ENCODE measurements around the gene PIP5K1C.

Gene PIP5K1C

GRCh38 chr19:3612901-3613741, 87.1 kb downstream of the PIP5K1C start:
- H3K27ac ChIP-seq = peak overlapping the region; percentile 60
- TF ChIP-seq CTCF (IDR thresholded peaks at IDR 0.05) (no peak), ZFX (IDR thresholded peaks at IDR 0.05; ENCODE audit: borderline replicate concordance) (no peak)

DNA sequence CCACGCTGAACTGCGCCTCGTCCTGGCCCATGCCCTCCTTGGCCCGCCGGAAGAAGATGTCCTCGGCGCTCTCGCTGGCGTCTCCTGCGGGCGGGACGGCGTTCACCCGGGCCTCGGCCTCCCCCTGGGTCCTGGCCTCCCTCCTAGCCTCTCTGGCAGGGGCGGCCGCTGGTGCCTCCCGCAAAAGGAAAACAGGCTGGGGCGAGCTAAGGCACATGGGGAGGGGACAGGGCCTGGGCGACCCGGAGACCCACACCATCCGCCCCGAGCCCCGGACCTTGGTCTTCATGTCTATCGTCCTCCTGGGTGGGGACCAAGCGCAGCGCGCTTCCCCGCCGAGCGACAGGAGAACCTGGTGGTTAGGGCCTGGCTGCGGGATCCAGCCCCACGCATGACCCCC, 87.9 kb downstream of the PIP5K1C start:
- no peak for TF ChIP-seq ZFX (IDR thresholded peaks at IDR 0.05; ENCODE audit: borderline replicate concordance)
- no peak for TF ChIP-seq CTCF (IDR thresholded peaks at IDR 0.05)
- peak overlapping the region; percentile 60; the same call in 1 of the 2 replicates for H3K27ac ChIP-seq

- TF ChIP-seq ZFX (IDR thresholded peaks at IDR 0.05; ENCODE audit: borderline replicate concordance) (no peak), CTCF (IDR thresholded peaks at IDR 0.05) (no peak)
Observed at GRCh38 chr19:3611841-3612240, 88.4 kb downstream of the PIP5K1C start.

DNA sequence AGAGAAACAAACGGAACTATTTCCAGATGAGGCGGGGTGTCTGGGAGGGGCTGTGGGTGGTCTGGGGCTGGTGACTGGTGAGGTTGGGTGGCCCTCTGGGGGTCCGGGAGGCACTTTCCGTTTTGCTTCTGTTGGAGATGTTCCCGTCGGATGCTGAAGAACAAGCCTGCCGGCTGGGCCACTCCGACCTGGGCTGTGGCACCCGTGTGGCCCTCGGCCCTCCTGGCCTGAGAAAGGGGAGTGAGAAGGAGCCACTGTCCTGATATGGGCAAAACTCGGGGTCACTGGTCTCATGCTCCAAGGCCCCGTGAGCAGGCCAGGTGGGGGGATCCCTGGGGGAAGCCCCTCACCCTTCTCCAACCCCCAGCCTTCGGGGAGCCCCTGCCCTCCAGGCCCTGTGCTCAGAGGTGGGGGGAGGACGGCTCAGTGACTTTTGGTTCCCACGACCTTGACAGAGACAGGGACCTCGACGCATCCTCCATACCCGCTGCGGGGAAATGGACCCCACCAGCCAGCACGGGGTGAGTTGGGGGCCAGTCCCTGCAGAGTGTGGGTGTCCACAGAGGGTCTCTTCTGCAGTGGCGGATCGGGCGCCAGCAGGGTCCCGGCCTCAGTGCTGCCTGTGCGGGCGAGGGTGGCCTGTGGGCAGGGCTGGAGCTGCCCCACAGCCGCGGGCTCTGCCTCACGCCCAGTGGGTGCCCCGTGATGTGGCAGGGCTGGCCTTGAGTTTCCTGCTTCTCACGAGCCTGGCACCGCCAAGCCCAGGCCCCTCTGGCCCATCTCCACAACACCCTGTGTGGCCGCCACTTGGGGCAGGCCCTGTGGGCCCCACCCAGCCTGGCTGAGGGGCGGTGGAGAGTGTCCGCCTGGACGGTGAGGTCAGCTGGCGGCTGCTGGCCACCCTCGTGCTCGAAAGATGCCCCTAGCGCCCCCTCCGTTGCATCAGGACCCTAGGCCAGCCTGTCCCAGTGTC, 89.2 kb downstream of the PIP5K1C start:
- H3K27ac ChIP-seq = peak overlapping the region; percentile 31; the same call in 1 of the 2 replicates
- TF ChIP-seq CTCF (IDR thresholded peaks at IDR 0.05) (no peak), ZFX (IDR thresholded peaks at IDR 0.05; ENCODE audit: borderline replicate concordance) (no peak)

More at GRCh38 chr19:3611841-3612240, 88.4 kb downstream of the PIP5K1C start:
- no peak overlapping the region for H3K27ac ChIP-seq

DNA sequence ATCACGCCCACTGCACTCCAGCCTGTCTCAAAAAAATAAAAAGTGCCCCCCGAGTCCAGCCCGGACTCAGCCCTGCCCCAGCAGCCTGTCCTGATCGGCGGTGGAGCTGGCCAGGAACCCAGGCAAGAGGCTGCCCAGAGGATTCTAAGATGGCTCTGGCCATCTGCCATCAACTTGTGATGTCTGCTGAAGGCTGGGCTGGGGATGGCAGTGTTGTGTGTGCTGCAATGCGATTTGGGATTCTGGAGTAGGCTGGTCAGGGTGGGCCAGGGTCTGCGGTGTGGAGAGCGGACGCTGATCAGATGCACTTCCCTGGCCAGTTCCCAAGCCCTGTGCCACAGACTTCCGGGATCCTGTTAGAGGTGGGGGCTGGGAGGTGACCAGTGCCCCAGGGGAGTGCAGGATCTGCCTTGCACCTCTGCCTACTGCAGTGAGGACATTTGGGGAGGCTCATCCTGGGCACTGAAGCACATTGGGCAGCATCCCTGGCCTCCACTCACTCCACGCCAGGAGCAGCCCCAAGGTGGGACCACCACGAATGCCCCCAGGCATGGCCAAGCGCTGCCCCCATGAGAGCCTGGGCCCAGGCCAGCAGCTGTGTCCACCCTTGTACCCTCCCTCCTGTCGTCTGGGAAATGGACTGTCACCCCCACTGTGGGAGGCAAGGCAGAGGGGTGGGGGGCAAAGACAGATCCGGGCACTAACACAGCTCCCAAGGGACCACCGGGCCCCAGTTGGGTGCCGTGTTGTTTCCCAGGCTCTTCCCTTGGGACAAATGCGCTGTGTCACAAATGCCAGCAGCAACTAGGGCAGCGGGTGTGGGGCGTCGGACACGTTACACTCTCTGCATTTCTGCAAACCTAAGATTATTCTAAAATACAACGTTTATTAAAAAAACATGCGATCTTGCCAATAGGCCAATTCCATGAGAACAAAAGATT, 90.2 kb downstream of the PIP5K1C start:
- TF ChIP-seq CTCF (IDR thresholded peaks at IDR 0.05) (no peak), ZFX (IDR thresholded peaks at IDR 0.05; ENCODE audit: borderline replicate concordance) (no peak)
- H3K27ac ChIP-seq = peak overlapping the region; percentile 31; the same call in 1 of the 2 replicates

- TF ChIP-seq ZFX (IDR thresholded peaks at IDR 0.05; ENCODE audit: borderline replicate concordance) (no peak), CTCF (IDR thresholded peaks at IDR 0.05) (no peak)
- H3K27ac ChIP-seq = no peak overlapping the region
Observed at GRCh38 chr19:3608750-3609322, 91.4 kb downstream of the PIP5K1C start.

Data from 22Rv1 (cell line).